HG03135 (cell line): ENCODE data around the gene PLEKHA5.

Experiments
- ATAC-seq: cut with Tn5 transposase; IDR thresholded peaks from one replicate; pipeline ENCODE4 v1.9.1; 2021; ENCODE audit warnings: mild to moderate bottlenecking, moderate library complexity; ENCODE audit not compliant: unreplicated experiment

PLEKHA5 gene

GRCh38 chr12:19200261-19200660, 70.7 kb downstream of the PLEKHA5 start:
- ATAC-seq = no peak

GRCh38 chr12:19201661-19202060, 72.1 kb downstream of the PLEKHA5 start:
- ATAC-seq = no peak

- no peak for ATAC-seq
Observed at GRCh38 chr12:19203013-19203412, 73.5 kb downstream of the PLEKHA5 start.

DNA sequence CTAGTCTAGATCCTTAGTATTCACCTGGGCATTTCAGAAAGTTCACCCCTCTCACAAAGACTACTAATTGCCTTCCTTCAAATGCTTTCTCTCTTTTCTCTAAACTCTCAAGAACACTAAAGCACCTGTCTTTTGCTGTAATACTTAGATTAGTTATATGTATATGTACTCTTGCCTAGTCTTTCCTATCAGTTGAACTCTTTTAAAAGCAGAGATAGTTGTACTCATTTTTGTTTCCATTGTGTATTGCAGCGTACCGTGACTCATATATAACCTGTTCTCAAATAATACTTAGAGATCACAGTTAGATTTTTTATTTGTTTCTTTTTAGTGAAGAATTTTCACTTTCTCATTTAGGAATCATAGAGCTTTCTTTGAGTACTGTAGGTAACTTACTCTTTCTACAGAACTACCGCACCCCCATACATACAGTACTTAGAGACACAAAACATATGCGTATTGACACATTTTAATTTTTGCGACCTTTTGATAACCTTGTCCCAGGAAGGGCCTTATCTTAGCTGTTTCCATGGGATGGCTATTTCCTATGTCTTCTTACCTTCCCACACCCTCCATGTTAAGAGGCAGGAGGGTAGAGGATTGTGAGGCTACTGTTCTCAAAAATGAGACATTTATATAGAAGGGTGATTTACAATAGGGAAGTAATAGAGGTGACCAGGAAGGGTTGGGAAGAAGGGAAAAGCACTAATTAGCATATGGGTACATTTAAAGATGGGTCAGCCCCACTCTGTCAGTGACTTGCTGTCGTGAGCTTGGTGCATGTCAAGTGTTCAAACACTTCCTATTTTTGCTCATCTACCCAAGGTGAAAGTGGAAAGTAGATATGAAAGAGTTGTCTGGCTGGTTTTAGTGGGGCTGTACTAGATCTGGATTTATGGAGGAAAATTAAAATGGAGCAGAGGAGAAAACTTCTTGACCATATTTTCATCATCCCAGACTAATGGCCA, 74.3 kb downstream of the PLEKHA5 start:
- no peak for ATAC-seq

DNA sequence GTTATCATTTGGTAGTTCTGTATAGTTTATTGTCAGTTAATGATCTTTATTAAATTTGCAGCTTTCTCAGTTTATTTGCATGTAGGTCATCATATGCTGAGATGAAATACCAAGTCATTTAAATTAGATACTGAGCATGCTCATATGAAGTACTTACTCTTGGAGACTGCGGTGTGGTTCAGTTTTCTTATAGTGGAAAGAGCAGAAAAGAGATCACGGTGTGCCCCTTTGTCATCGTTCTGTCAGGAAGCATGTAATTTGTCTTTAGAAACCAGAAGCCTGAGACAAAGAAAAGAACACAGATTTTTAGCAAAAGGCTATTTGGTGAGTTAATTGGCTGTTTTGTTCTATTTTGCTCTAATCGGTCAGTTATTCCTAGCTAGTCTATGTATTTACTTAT, 75.6 kb downstream of the PLEKHA5 start:
- no peak for ATAC-seq

- ATAC-seq = no peak
Observed at GRCh38 chr12:19206493-19207077, 77.1 kb downstream of the PLEKHA5 start.

DNA sequence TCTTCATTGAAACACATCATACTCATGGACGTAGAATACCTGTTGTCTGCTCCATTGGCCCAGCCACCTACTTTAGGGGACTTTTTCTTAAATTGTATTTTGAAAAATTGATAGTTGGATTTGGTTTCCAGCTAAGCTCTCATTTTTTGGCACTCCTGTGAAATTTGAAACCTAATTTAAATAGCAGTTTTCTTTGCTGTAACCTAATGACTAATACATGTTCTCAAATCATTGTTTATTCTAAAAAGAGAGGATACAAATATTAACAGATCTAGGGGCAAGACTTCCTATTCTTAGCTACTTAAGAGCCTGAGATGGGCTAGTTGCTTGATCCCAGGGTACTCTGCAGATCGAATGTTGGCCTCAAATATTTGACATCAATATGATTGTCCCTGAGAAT, 78.9 kb downstream of the PLEKHA5 start:
- ATAC-seq = no peak

GRCh38 chr12:19209661-19210060, 80.1 kb downstream of the PLEKHA5 start:
- no peak for ATAC-seq

DNA sequence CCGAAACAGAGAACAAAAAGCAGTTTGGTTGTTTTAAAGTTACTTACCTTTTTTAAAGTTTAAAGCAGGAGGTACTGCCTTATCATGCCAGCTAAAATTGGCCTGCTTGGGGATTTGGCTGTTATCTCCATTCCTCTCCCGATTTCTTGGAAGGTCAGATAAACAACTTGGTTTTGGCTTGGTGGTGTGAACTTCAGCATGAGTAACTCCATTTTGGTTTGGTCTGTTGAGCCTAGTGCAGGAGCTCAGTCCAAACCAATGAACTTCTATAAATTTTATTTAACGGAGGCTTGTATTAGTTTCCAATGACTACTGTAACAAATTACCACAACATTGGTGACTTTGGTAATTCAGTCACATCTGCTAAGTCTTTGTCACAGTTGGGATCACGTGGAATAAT, 82.3 kb downstream of the PLEKHA5 start:
- no peak for ATAC-seq

GRCh38 chr12:19212245-19212644, 82.7 kb downstream of the PLEKHA5 start:
- ATAC-seq = no peak

- ATAC-seq = no peak
Observed at GRCh38 chr12:19214020-19214419, 84.5 kb downstream of the PLEKHA5 start.

DNA sequence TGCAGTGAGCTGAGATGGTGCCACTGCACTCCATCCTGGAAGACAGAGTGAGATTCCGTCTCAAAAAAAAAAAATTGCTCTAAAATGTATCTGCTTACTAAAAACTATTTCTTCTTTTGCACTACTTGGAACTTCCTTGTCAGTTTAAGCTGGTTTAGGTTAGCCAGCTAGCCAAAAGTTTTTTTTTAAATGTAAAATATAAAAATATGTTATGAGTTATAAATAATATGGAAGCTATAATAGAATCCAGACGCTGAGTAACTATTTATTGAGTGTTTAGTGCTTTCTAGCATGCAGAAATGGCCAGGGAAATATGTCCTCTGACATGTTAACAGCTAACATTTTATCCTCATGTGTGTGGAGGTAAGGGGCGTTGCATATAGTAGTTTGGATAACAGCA, 85.6 kb downstream of the PLEKHA5 start:
- ATAC-seq = no peak

GRCh38 chr12:19217446-19217845, 87.9 kb downstream of the PLEKHA5 start:
- ATAC-seq = no peak

DNA sequence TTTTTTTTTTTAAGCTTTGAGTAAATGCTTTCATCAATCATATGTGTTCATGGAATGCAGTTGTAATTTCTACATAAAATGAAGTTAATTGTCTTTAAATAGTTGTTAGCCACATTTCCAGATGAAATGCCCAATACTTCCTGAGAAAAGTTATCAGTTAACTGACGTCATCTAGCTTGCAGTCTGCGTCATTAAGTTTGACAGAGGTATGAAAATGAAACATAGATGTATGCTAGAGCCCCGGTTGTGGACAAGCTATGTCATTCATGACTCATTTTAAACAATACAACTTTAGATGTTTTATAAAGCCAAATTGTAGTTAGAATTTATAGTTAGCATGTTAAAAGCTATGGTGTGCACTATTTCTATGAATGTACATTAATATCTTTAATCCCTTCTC, 90.7 kb downstream of the PLEKHA5 start:
- no peak for ATAC-seq

GRCh38 chr12:19220852-19221466, 91.4 kb downstream of the PLEKHA5 start:
- ATAC-seq = no peak

- no peak for ATAC-seq
Observed at GRCh38 chr12:19222558-19222957, 93.0 kb downstream of the PLEKHA5 start.

GRCh38 chr12:19223018-19223417, 93.5 kb downstream of the PLEKHA5 start:
- no peak for ATAC-seq

- ATAC-seq = no peak
Observed at GRCh38 chr12:19223695-19224094, 94.2 kb downstream of the PLEKHA5 start.

DNA sequence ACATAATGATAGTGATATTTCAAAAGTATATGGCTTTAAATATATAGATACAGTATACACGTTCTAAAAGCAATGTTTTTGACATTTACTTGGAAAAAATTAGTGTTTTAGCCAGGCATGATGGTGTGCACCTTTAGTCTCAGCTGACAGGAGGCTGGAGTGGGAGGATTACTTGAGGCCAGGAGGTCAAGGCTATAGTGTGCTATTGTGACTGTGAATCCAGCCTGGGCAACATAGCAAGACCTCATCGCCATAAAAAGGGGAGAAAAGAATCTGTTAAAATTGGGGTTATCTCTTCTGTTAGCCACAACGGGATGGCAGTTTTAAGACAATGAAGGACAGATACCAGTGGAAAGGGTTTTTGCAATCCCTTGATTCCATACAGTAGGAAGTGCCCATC, 95.2 kb downstream of the PLEKHA5 start:
- ATAC-seq = no peak

GRCh38 chr12:19227190-19227879, 97.8 kb downstream of the PLEKHA5 start:
- ATAC-seq = no peak

DNA sequence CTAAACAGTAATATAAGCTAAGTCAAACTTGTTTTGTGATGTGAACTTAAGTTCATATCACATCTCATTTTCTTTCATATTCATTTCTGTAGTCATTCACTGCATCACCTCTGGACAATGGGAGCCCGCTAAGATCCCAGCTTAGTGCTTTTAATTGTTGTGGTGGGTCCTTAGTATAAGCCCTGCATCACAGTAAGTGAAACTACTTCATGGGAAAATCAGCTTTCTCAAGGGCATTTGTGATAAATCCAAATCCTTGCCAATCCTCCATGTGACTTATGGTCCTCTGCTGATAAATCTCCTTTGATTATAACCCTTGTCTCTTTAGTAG, 98.3 kb downstream of the PLEKHA5 start:
- no peak for ATAC-seq
